GM12878 (cell line): Measurements from ENCODE around the gene C19orf67. TPM values are rescaled to one million over a fixed set of nuclear protein-coding genes. Genes with fewer than 3 reads are reported as not detected.
A peak's percentile ranks its signal among the peaks of the same experiment; 100 is the strongest.

Source experiments
- BACH1 ChIP-seq: fragments of 450-650 bp; IDR thresholded peaks from 2 replicates; pipeline ENCODE4 v1.6.1; 2017; ENCODE audit warnings: mild to moderate bottlenecking, borderline replicate concordance
- BCL11A ChIP-seq: IDR thresholded peaks from 2 replicates; pipeline ENCODE4 v1.6.1; 2011; ENCODE audit warnings: low read depth, low read length
- BRCA1 ChIP-seq: IDR thresholded peaks from 2 replicates; pipeline ENCODE4 v1.6.1; 2011; ENCODE audit warnings: low read depth, low read length, improper control_type of control experiment
- CBX5 ChIP-seq: sonication (generic); IDR thresholded peaks from 2 replicates; pipeline ENCODE4 v1.6.1; 2016; ENCODE audit warnings: low read depth, moderate library complexity, mild to moderate bottlenecking, inconsistent platforms
- CHD2 ChIP-seq: IDR thresholded peaks from 2 replicates; pipeline ENCODE4 v1.6.1; 2011; ENCODE audit warnings: low read depth, low read length, improper control_type of control experiment, borderline replicate concordance
- CREB1 ChIP-seq: IDR thresholded peaks from 2 replicates; pipeline ENCODE4 v1.6.1; 2012; ENCODE audit warnings: low read depth, mild to moderate bottlenecking, inconsistent platforms
- DPF2 ChIP-seq: fragments of 450-650 bp; IDR thresholded peaks from 2 replicates; pipeline ENCODE4 v1.6.1; 2017; ENCODE audit warnings: mild to moderate bottlenecking
- E2F4 ChIP-seq: IDR thresholded peaks from 2 replicates; pipeline ENCODE4 v1.6.1; 2012; ENCODE audit warnings: low read depth, low read length, improper control_type of control experiment
- ETV6 ChIP-seq, 2 experiments: fragments of 450-650 bp in 1 of 2; IDR thresholded peaks in 1 of 2; conservative IDR thresholded peaks in 1 of 2; 2 replicates each; pipeline ENCODE4 v1.6.1; 2014; ENCODE audit warnings: antibody characterized with exemption in 1 of 2, borderline replicate concordance in 1 of 2, low read depth in 1 of 2, mild to moderate bottlenecking in 1 of 2, moderate library complexity in 1 of 2
- EZH2 ChIP-seq: IDR thresholded peaks from 2 replicates; pipeline ENCODE4 v1.6.1; 2012; ENCODE audit warnings: low read depth, mild to moderate bottlenecking, control low read depth, inconsistent platforms, low read length, borderline replicate concordance; ENCODE audit not compliant: control insufficient read depth
- LARP7 ChIP-seq: fragments of 450-650 bp; IDR thresholded peaks from 2 replicates; pipeline ENCODE4 v1.6.1; 2017; ENCODE audit warnings: mild to moderate bottlenecking
- MEF2B ChIP-seq: fragments of 450-650 bp; IDR thresholded peaks from 2 replicates; pipeline ENCODE4 v1.6.1; 2018; ENCODE audit warnings: mild to moderate bottlenecking, moderate library complexity; ENCODE audit not compliant: partially characterized antibody, poor library complexity, severe bottlenecking
- MLLT1 ChIP-seq: fragments of 450-650 bp; IDR thresholded peaks from 2 replicates; pipeline ENCODE4 v1.6.1; 2016; ENCODE audit warnings: mild to moderate bottlenecking
- MTA2 ChIP-seq: fragments of 450-650 bp; IDR thresholded peaks from 2 replicates; pipeline ENCODE4 v1.6.1; 2016; ENCODE audit warnings: low read depth, mild to moderate bottlenecking, moderate library complexity
- NBN ChIP-seq: fragments of 450-650 bp; IDR thresholded peaks from 2 replicates; pipeline ENCODE4 v1.6.1; 2016
- PKNOX1 ChIP-seq: fragments of 450-650 bp; IDR thresholded peaks from 2 replicates; pipeline ENCODE4 v1.6.1; 2016; ENCODE audit warnings: mild to moderate bottlenecking
- PML ChIP-seq: IDR thresholded peaks from 2 replicates; pipeline ENCODE4 v1.6.1; 2012; ENCODE audit warnings: low read length, inconsistent platforms
- POLR2A ChIP-seq: IDR thresholded peaks from 2 replicates; pipeline ENCODE4 v1.6.1; 2011; ENCODE audit warnings: low read depth, mild to moderate bottlenecking, low read length
- RB1 ChIP-seq: fragments of 450-650 bp; formaldehyde crosslinking; IDR thresholded peaks from 2 replicates; pipeline ENCODE4 v1.6.1; 2017; ENCODE audit warnings: mild to moderate bottlenecking, borderline replicate concordance
- RFX5 ChIP-seq: IDR thresholded peaks from 2 replicates; pipeline ENCODE4 v1.6.1; 2011; ENCODE audit warnings: low read depth, low read length, improper control_type of control experiment
- USF1 ChIP-seq: IDR thresholded peaks from 2 replicates; pipeline ENCODE4 v1.6.1; 2011; ENCODE audit warnings: borderline replicate concordance, low read depth, mild to moderate bottlenecking, moderate library complexity, mixed read lengths, low read length; ENCODE audit not compliant: insufficient read depth; ENCODE audit errors: extremely low read length
- ZBTB33 ChIP-seq: fragments of 450-650 bp; IDR thresholded peaks from 2 replicates; pipeline ENCODE4 v1.6.1; 2017; ENCODE audit warnings: mild to moderate bottlenecking
- ZNF384 ChIP-seq: IDR thresholded peaks from 2 replicates; pipeline ENCODE4 v1.6.1; 2012; ENCODE audit warnings: low read depth, mild to moderate bottlenecking, low read length, improper control_type of control experiment, borderline replicate concordance
- ZZZ3 ChIP-seq: IDR thresholded peaks from 2 replicates; pipeline ENCODE4 v1.6.1; 2011; ENCODE audit warnings: low read depth; ENCODE audit not compliant: control insufficient read depth, insufficient read length
- polyA plus RNA-seq, 11 experiments: library from polyadenylated mRNA; depleted of rRNA in 4 of 11; unstranded in 6 of 11; stranded (reverse) in 5 of 11; fragments of >200 nt; fragmentation: Nextera tagmentation in 4 of 11; fragmentation: Illumina TruSeq in 1 of 11; extraction: Ambion mirVana in 4 of 11; extraction: Trizol in 1 of 11; gene quantifications; 1 replicate in 1 of 11; 2 replicates in 10 of 11; pipeline versions ENCODE4 v1.2.1 to v1.2.3, GENCODE V29; 2011 to 2016; ENCODE audit warnings: inconsistent platforms in 2 of 11, missing spikeins in 2 of 11, low read depth in 1 of 11
- total RNA-seq, 4 experiments: library from RNA; depleted of rRNA in 3 of 4; stranded (reverse); fragments of >200 nt in 3 of 4; fragmentation: Illumina TruSeq in 1 of 4; extraction: Trizol in 1 of 4; gene quantifications; 2 replicates each; pipeline versions ENCODE4 v1.2.1 to v1.2.3, GENCODE V29; 2013 to 2021

Gene C19orf67
- total and polyA plus RNA-seq, 10 of the 15 experiments (the other 5 are each of a cell fraction or from before 2014, with no cell fraction given), result 0.14 TPM; not detected in 9

GRCh38 chr19:14091081-14091812, 5.7 kb upstream of the C19orf67 start (continued):
- no peak for TF ChIP-seq EZH2
- TF ChIP-seq LARP7, result peak; percentile 96
- TF ChIP-seq E2F4, result no peak
- no peak for TF ChIP-seq USF1
- TF ChIP-seq MTA2, result no peak; the same call in 1 of the 2 replicates
- no peak for TF ChIP-seq ZZZ3
- peak; percentile 94 for TF ChIP-seq DPF2
- TF ChIP-seq BRCA1, result no peak
- TF ChIP-seq PKNOX1, result no peak
- TF ChIP-seq NBN, result peak; percentile 49; the same call in 1 of the 2 replicates
- TF ChIP-seq ZNF384, result peak; percentile 99
- peak; percentile 89 for TF ChIP-seq POLR2A
- peak; percentile 82; the same call in 1 of the 2 replicates for TF ChIP-seq PML
- 0 out of 2 replicates have a peak, but pooled peaks have one; percentile 3 for TF ChIP-seq BCL11A
- TF ChIP-seq ETV6 (conservative IDR thresholded peaks at IDR 0.05 in 1 of 2, IDR thresholded peaks at IDR 0.05 in 1 of 2; ENCODE audit: borderline replicate concordance in 1 of 2, low read depth in 1 of 2), result no peak; a peak in 1 of 4 replicates
- TF ChIP-seq RB1, result peak; percentile 66; the same call in 1 of the 2 replicates
- peak; percentile 56; the same call in 1 of the 2 replicates for TF ChIP-seq CHD2
- no peak for TF ChIP-seq RFX5
- TF ChIP-seq MLLT1, result 0 out of 2 replicates have a peak, but pooled peaks have one; percentile 58
- TF ChIP-seq CREB1, result peak; percentile 43; the same call in 1 of the 2 replicates
- no peak; the same call in 1 of the 2 replicates for TF ChIP-seq ZBTB33
- TF ChIP-seq MEF2B, result peak; percentile 80
- TF ChIP-seq BACH1, result peak; percentile 79
- 0 out of 2 replicates have a peak, but pooled peaks have one; percentile 52 for TF ChIP-seq CBX5
